Panc1 (cell line): ENCODE data around the gene RHEX.

Experiments used
- CTCF ChIP-seq: fragments of 450-650 bp; IDR thresholded peaks from 2 replicates; pipeline ENCODE4 v1.5.1; 2017; ENCODE audit warnings: mild to moderate bottlenecking
- POLR2AphosphoS5 ChIP-seq: IDR thresholded peaks from 2 replicates; pipeline ENCODE4 v1.6.1; 2012; ENCODE audit warnings: mild to moderate bottlenecking, low read depth, low read length, moderate library complexity
- SIN3A ChIP-seq: IDR thresholded peaks from 2 replicates; pipeline ENCODE4 v1.6.1; 2012; ENCODE audit warnings: low read depth, mild to moderate bottlenecking, low read length, moderate library complexity, borderline replicate concordance; ENCODE audit not compliant: insufficient read depth
- TF ChIP-seq, protein P1 (sequence below), 2 experiments: IDR thresholded peaks; 2 replicates each; pipeline ENCODE4 v1.6.1; 2011 to 2012; ENCODE audit warnings: low read depth in 2 of 2, control low read depth in 1 of 2, low read length in 1 of 2, mild to moderate bottlenecking in 1 of 2, moderate library complexity in 1 of 2; ENCODE audit not compliant: insufficient read depth in 1 of 2

- TF ChIP-seq POLR2AphosphoS5 (no peak), CTCF (no peak; the same call in 1 of the 2 replicates), SIN3A (no peak)
- TF ChIP-seq, protein P1, sequence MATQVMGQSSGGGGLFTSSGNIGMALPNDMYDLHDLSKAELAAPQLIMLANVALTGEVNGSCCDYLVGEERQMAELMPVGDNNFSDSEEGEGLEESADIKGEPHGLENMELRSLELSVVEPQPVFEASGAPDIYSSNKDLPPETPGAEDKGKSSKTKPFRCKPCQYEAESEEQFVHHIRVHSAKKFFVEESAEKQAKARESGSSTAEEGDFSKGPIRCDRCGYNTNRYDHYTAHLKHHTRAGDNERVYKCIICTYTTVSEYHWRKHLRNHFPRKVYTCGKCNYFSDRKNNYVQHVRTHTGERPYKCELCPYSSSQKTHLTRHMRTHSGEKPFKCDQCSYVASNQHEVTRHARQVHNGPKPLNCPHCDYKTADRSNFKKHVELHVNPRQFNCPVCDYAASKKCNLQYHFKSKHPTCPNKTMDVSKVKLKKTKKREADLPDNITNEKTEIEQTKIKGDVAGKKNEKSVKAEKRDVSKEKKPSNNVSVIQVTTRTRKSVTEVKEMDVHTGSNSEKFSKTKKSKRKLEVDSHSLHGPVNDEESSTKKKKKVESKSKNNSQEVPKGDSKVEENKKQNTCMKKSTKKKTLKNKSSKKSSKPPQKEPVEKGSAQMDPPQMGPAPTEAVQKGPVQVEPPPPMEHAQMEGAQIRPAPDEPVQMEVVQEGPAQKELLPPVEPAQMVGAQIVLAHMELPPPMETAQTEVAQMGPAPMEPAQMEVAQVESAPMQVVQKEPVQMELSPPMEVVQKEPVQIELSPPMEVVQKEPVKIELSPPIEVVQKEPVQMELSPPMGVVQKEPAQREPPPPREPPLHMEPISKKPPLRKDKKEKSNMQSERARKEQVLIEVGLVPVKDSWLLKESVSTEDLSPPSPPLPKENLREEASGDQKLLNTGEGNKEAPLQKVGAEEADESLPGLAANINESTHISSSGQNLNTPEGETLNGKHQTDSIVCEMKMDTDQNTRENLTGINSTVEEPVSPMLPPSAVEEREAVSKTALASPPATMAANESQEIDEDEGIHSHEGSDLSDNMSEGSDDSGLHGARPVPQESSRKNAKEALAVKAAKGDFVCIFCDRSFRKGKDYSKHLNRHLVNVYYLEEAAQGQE (IDR thresholded peaks at IDR 0.05; ENCODE audit: insufficient read depth in 1 of 2, low read depth in 2 of 2, low read length in 1 of 2): no peak
Measured at GRCh38 chr1:206040328-206040727, 12.6 kb upstream of the RHEX start.
